GM21447 (cell line): ENCODE data around the gene SMAD4.

Experiments
- ATAC-seq: cut with Tn5 transposase; IDR thresholded peaks from one replicate; pipeline ENCODE4 v1.9.1; 2021; ENCODE audit not compliant: unreplicated experiment

The SMAD4 gene

DNA sequence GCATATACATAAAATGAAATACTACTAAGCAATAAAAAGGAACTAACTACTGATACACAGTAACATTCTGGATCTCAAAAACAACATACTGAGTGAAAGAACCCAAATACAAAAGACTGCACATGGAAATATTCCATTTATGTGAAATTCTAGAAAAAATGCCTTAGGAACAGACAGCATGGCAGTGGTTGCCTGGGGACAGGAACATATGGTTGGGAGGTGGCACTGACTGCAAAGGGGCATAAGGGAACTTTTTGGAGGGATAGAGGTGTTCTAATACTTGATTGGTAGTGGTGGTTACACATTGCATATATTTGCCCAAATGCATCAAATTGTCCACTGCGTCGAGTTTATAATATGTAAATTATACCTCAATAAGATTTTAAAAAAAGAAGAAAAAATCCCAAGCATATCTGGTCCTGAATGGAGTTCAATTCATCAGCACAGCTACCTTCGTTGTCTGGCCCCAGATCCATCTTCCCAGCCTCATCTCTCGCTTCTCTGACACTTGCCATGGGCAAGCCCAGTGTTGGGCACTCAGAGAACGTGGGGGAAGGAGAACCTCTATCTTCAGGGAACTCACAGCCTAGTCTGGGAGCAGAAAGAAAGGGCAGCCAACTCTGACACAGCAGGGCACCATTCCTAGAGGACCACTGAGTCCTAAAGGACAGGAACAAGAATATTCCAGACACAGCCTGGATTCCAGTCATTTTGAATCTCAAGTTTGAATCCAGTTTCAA lies 8.6 kb upstream of the SMAD4 start:
- ATAC-seq = no peak

DNA sequence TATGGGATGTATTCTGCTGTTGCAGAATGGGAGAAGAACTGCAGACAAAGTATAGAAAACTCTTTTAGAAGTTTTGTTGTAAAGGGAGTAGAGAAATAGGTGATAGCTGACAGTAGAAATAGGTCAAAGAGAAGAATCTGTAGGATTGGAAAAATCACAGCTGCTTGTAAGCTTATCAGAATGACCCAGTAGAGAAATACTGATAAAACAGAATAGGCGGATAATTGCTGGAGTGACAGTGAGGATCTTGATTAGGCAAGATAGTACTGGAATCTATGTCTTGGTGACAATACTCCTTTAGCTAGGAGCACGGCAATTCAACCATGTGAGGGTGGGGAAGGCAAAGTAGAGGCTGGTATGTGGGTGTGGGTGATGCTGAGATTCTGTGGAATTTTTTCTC lies 4.5 kb upstream of the SMAD4 start:
- ATAC-seq = no peak

DNA sequence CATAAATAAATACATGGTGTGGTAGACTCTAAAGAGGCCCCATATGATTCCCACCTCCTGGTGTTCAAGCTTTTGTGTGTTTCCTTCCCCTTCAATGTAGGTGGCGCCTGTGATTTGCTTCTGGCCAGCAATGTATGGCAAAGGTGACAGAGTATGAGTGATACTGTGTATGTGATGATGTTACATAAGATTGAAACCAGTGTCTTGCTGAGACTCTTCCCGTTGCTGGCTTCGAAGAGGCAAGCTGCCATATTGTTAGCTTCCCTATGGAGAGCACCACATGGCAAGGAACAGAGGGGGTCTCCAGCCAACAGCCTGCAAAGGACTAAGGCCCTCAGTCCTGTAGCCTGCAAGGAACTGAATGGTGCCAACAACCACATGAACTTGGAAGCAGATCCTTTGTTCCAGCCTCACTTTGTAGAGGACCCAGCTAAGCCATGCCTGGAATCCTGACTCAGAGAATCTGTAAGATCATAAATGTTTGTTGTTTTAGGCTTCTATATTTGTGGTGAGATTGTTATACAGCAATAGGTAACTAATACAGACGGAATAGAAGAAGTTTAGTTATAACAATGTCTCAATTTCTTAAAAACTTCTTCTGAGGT lies 1.7 kb upstream of the SMAD4 start:
- ATAC-seq = no peak

GRCh38 chr18:51029378-51029693 lies 677 bp upstream of the SMAD4 start:
- no peak for ATAC-seq

GRCh38 chr18:51030537-51031258 lies 685 bp downstream of the SMAD4 start:
- peak; percentile 53 for ATAC-seq

DNA sequence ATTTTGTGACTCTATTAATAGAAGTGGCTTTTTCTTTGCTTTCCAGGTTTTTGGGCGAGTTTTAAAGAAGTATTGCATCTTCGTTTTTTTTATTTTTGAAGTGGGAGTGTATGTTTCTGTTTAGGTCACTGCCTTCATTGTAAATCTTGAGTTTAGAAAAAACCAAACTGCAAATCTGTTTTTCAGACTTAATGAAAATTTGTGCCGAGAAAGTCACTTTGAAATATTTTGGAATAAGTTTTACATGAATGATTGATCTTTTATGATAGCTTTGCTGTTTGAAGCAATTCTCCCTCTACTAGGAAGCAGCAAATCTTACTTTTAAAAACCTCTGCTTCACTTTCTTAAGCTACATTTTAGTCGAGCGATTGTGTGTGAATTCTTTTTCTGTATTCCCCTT lies 2.2 kb downstream of the SMAD4 start:
- ATAC-seq = no peak

GRCh38 chr18:51037230-51037629 lies 7.2 kb downstream of the SMAD4 start:
- ATAC-seq = no peak

DNA sequence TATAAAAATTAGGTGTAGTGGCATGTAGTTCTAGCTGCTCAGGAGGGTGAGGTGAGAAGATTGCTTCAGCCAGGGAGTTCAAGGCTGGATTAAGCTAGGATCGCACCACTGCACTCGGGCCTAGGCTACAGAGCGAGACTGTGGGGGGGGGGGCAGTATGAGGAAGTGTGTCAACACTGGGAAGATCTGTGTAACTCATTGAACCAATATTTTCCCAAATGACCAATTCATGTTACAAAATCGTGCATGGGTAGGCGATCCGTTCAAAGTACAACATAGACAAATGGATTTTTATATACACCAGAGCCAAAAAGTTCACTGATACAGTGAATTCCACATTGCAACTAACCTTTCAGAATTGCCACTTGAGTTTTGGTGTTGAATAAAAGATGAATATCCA lies 8.1 kb downstream of the SMAD4 start:
- ATAC-seq = no peak

DNA sequence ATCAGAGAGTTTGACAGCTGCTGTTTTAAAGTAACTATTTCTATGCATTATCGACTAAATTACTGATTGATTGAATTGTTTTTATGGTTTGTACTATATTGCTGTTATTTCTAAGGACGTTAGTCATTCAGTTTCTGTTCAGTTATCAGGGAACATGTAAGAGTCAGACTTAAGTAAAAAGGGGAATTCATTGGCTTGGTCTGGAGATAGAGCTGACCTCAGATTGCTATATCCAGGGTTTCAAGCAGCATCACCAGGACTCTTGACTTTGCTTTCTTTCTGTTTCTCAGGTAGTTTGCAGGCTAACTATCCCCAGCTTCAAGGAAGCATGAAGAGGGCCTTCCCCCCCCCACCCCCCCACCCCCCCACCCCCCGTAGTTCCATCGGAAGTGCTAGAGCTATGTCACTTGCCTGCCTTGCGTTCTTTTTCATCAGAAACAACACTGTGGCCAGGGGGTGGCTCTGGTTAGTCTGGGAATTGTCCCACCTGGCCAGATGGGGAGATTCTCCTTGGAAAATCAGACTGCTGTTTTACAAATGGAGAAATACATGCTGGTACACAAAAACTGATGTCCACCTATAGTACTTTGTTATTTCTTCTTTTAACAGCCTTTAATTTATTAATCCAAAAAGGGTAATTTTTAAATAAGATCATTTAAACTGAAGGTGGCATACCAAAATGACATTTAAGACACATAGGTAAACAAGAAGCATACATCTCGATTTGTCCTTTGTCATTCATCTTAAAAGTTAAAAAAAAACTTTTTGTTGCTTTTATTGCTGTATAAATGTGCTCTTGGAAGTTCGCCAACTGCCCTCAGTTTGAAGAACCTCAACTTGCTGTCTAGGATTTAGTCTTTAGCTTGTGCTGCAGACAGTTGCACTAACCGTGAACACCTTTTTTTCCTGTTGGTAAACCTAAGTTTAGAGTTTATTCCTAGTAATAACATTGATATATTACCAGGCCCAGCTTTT lies 9.4 kb downstream of the SMAD4 start:
- ATAC-seq = peak; percentile 58

DNA sequence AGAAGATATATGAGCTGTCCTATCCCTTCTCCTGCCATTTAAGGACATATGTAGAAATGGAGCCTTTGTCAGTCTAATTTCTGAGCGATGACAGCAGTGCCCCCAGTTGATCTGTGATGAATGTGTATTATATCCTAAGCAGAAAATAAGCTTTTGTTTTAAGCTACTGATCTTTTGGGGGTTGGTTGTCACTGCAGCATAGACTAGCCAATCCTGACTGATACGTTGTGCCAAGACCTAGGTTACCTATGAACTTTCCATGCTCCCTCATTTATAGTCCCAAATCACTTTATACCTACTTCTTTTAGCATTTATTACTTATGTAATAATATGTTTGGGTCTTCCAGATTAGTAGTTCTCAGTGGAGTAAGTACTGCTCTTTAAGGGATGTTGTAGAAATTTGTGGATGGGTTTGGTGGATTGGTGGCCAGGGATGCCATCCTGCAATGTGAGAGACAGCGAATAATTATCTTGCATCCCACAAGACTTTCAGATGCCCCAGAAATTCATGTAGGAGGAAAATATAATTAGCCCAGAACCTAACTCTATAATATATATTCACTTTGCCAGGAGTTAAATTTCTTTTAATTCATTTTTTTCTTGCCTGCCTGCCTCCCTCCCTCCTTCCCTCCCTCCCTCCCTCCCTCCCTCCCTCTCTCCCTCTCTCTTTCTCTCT lies 11.8 kb downstream of the SMAD4 start:
- ATAC-seq = no peak

GRCh38 chr18:51044928-51045585 lies 15.0 kb downstream of the SMAD4 start:
- no peak for ATAC-seq

DNA sequence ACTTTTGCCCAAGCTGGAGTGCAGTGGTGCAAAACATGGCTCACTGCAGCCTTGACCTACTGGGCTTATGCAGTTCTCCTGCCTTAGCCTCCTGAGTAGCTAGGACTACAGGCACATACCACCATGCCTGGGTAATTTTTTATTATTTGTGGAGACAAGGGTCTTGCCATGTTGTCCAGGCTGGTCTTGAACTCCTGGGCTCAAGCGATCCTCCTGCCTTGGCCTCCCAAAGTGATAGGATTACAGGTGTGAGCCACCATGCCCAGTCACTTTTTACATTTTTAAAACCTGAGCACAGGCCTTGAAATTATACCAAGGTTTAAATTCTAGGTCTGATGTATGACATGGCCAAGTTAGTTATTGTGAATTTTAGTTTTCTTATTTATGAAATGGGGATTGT lies 18.2 kb downstream of the SMAD4 start:
- no peak for ATAC-seq

- ATAC-seq = no peak
Measured at GRCh38 chr18:51049137-51049536, 19.1 kb downstream of the SMAD4 start.

DNA sequence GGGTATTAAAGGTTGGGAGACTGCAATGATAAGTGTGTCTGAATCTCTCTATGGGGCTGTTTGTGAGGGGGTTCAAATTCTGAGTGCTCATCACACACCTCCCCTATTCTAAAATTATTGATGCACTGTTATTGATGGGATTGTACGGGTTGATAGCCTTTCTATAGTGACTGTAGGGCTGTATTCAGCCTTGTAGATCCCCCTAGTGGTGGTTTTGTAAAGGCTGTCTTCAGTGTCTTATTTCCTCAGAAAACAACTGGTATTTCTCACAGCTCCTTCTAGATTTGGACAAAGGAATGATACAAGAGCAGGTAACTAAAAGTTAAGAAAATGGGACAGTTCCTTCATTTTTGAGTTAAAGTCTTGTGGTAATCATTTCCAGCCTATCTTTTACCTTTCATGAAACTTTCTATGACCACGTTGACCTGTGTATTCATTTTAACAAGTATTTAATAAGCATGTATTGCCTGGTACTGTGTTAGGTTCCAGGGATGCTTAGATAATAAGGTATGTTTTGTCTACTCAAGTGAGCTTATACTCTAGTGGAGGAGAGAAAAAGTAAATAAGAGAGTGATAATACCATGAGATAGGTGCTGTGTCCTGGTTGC lies 21.2 kb downstream of the SMAD4 start:
- ATAC-seq = peak; percentile 73

DNA sequence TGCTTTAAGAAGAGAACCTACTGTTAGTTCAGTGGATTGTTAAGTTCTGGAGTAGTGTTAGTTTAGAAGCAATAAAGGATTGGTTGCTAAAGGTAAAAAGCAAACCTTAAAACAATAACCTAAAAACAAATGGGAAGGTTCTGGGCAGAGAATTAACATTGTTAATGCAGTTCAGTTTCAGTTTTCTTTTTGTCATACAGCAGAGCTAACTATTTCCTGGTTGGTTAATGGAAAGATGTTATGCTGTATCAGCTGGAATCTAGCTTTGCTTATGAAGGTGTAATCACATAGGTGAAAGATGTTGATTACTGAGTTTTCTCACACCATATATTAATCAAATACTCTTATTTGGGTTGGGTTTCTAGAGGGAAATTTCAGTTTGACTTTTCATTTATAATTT lies 23.8 kb downstream of the SMAD4 start:
- peak; percentile 67 for ATAC-seq

DNA sequence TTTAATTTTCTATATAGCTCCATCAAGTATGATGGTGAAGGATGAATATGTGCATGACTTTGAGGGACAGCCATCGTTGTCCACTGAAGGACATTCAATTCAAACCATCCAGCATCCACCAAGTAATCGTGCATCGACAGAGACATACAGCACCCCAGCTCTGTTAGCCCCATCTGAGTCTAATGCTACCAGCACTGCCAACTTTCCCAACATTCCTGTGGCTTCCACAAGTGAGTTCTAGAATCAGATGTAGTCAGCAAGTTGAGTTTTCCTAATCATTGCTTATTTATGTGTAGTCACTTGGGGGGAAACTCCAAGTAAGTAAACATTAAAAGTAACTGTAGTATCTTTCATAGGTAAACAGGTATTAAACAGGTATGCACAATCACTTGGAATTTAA lies 24.8 kb downstream of the SMAD4 start:
- no peak for ATAC-seq

GRCh38 chr18:51059969-51060368 lies 30.0 kb downstream of the SMAD4 start:
- ATAC-seq = no peak

DNA sequence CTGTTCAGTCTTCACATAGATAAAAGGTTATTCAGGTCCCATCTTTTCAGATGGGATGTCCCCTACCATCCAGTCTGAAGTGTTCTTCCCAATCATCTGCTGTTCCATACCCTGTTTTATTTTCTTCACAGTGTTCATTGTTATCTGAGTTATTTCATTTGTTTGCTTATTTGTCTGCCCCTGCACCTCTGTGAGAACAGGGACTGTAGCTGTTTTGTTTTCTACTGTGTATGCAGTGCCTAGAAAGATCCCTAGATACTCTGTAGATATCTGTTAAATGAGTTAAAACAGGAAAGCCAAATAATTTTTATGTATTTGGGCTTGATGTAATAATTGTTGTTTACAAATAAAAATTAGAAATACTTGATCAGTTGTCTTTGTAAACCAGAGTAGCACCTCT lies 34.2 kb downstream of the SMAD4 start:
- ATAC-seq = no peak

DNA sequence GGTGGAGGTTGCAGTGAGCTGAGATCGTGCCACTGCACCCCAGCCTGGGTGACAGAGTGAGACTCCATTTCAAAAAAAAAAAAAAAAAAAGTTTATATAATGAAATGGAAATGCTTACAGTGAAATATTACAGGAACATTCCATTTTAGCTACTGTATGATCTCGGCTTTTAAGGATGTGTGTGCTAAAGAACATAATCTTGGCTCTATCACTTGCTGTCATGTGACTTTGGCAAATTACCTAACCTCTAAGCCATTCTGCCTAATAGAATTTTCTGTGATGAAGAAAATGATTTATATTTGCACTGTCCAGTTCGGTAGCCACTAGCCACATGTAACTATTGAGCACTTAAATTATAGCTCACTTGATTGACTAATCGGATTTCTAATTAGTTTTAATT lies 36.3 kb downstream of the SMAD4 start:
- no peak for ATAC-seq

GRCh38 chr18:51068105-51068504 lies 38.1 kb downstream of the SMAD4 start:
- no peak for ATAC-seq
